ENCODE results near the gene LRRC28. TPM values are rescaled to one million over a fixed set of nuclear protein-coding genes. Genes with fewer than 3 reads are reported as not detected.

LRRC28 gene
- polyA plus RNA-seq, 1 donor from 2014 or later = 20.4 TPM

GRCh38 chr15:99439524-99439835 is 188.2 kb downstream of the LRRC28 start:
- H3F3A ChIP-seq (ENCODE audit: insufficient read depth, low read length, poor library complexity, severe bottlenecking) = no peaks in the 10 kb centered on the region
- H3K36me3 ChIP-seq (ENCODE audit: insufficient read depth, low read length) = no peaks in the 10 kb centered on the region
- no peak overlapping the region for H2AFZ ChIP-seq (ENCODE audit: low read depth, low read length)
- no peak overlapping the region for H3K9ac ChIP-seq (ENCODE audit: low read length)
- no peaks in the 10 kb centered on the region for H3K27me3 ChIP-seq (ENCODE audit: insufficient read depth, low read depth, low read length)
- TF ChIP-seq, protein P1, sequence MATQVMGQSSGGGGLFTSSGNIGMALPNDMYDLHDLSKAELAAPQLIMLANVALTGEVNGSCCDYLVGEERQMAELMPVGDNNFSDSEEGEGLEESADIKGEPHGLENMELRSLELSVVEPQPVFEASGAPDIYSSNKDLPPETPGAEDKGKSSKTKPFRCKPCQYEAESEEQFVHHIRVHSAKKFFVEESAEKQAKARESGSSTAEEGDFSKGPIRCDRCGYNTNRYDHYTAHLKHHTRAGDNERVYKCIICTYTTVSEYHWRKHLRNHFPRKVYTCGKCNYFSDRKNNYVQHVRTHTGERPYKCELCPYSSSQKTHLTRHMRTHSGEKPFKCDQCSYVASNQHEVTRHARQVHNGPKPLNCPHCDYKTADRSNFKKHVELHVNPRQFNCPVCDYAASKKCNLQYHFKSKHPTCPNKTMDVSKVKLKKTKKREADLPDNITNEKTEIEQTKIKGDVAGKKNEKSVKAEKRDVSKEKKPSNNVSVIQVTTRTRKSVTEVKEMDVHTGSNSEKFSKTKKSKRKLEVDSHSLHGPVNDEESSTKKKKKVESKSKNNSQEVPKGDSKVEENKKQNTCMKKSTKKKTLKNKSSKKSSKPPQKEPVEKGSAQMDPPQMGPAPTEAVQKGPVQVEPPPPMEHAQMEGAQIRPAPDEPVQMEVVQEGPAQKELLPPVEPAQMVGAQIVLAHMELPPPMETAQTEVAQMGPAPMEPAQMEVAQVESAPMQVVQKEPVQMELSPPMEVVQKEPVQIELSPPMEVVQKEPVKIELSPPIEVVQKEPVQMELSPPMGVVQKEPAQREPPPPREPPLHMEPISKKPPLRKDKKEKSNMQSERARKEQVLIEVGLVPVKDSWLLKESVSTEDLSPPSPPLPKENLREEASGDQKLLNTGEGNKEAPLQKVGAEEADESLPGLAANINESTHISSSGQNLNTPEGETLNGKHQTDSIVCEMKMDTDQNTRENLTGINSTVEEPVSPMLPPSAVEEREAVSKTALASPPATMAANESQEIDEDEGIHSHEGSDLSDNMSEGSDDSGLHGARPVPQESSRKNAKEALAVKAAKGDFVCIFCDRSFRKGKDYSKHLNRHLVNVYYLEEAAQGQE (IDR thresholded peaks at IDR 0.05; ENCODE audit: borderline replicate concordance) = no peak
- TF ChIP-seq EP300 (conservative IDR thresholded peaks at IDR 0.05; ENCODE audit: poor library complexity, severe bottlenecking) (no peak), SMC3 (conservative IDR thresholded peaks at IDR 0.05; ENCODE audit: poor library complexity) (no peak)
- no peaks in the 10 kb centered on the region for H4K20me1 ChIP-seq (ENCODE audit: insufficient read depth)
- no peaks in the 10 kb centered on the region for H3K9me3 ChIP-seq (ENCODE audit: low read length)
- H3K79me2 ChIP-seq (replicated peaks; ENCODE audit: insufficient read depth, low read length) = no peaks in the 10 kb centered on the region
- no peak overlapping the region for H3K4me2 ChIP-seq (ENCODE audit: low read length)
- no peak overlapping the region for H3K27ac ChIP-seq (ENCODE audit: low read length)
- H3K4me3 ChIP-seq (ENCODE audit: low read length) = no peak overlapping the region
- H3K9me2 ChIP-seq (ENCODE audit: insufficient read depth, low read length) = no peaks in the 10 kb centered on the region

DNA sequence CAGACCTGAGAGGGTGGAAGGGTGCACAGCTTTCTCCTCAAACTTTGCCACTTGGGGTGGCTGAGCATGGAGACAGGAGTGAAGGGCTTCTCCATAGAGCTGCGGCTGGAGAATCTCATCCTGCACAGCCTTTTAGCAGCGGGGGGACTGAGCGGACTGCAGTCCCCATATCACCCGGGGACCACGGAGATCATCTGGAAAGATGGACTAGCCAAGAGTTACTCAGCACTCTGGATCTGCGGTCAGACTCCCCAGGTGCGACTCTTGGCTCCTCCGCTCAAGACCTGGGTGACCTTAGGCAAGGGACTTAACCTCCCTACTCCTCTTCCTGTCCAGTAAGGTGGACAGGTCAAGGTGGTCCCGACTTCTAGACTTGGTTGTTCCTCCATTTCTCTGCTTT is 188.7 kb downstream of the LRRC28 start:
- Histone ChIP-seq H3K79me2 (replicated peaks; ENCODE audit: insufficient read depth, low read length) (no peaks in the 10 kb centered on the region), H3K4me2 (ENCODE audit: low read length) (no peak overlapping the region), H3K27me3 (ENCODE audit: insufficient read depth, low read depth, low read length) (no peaks in the 10 kb centered on the region), H3K9me3 (ENCODE audit: low read length) (no peaks in the 10 kb centered on the region), H2AFZ (ENCODE audit: low read depth, low read length) (no peak overlapping the region), H3K4me3 (ENCODE audit: low read length) (no peak overlapping the region), H3K9ac (ENCODE audit: low read length) (no peak overlapping the region), H3K36me3 (ENCODE audit: insufficient read depth, low read length) (no peaks in the 10 kb centered on the region), H4K20me1 (ENCODE audit: insufficient read depth) (no peaks in the 10 kb centered on the region), H3F3A (ENCODE audit: insufficient read depth, low read length, poor library complexity, severe bottlenecking) (no peaks in the 10 kb centered on the region), H3K27ac (ENCODE audit: low read length) (no peak overlapping the region), H3K9me2 (ENCODE audit: insufficient read depth, low read length) (no peaks in the 10 kb centered on the region)
- TF ChIP-seq RAD21 (conservative IDR thresholded peaks at IDR 0.05) (no peak), SMC3 (conservative IDR thresholded peaks at IDR 0.05; ENCODE audit: poor library complexity) (no peak), POLR2AphosphoS5 (IDR thresholded peaks at IDR 0.05) (no peak), MXI1 (conservative IDR thresholded peaks at IDR 0.05; ENCODE audit: poor library complexity, severe bottlenecking) (no peak), EP300 (conservative IDR thresholded peaks at IDR 0.05; ENCODE audit: poor library complexity, severe bottlenecking) (no peak), TAF1 (IDR thresholded peaks at IDR 0.05; ENCODE audit: low read depth) (no peak)
- TF ChIP-seq, protein P1 (IDR thresholded peaks at IDR 0.05; ENCODE audit: borderline replicate concordance) = no peak

Other genes with a start within 250 kb of the LRRC28 start
- gene PGPEP1L, start 243.7 kb upstream of the LRRC28 start, polyA plus RNA-seq = not detected in 2 replicates
- gene SYNM, start 146.4 kb upstream of the LRRC28 start, polyA plus RNA-seq = 5.7 and 7.2 TPM in 2 replicates
- 6.2 and 13.3 TPM in 2 replicates for gene TTC23, start 1.9 kb upstream of the LRRC28 start, polyA plus RNA-seq

Measured in neural cell (in vitro differentiated cells).